H1 (cell line): ENCODE data around the gene PHKA2. TPM values are rescaled to one million over a fixed set of nuclear protein-coding genes. Genes with fewer than 3 reads are reported as not detected.

Experiments used
- CTCF ChIA-PET: fragments of 300-600 bp; sonication (Branson Sonifier 250); formaldehyde crosslinking; loops from one replicate; lab custom pipeline; 2021; ENCODE audit not compliant: partially characterized antibody; lab: Charles Lee
- POLR2A ChIA-PET: fragments of 300-600 bp; sonication (Branson Sonifier 250); formaldehyde crosslinking; loops from one replicate; lab custom pipeline; 2021; ENCODE audit warnings: inconsistent platforms; ENCODE audit not compliant: partially characterized antibody; lab: Charles Lee
- DNase-seq, 2 experiments: peaks; one replicate each; pipeline versions ENCODE4 v3.0.0 to v3.0.0-alpha.2; 2010 to 2022; ENCODE audit warnings: low spot score in 2 of 2, low read depth in 1 of 2, mixed read lengths in 1 of 2
- FAIRE-seq: peaks from 2 replicates; lab custom pipeline; 2011; peaks lifted over from hg19 to GRCh38; lab: Jason Lieb, UNC
- H2AFZ ChIP-seq: 2 replicates; pipeline ENCODE4 v1.8.1; 2012; ENCODE audit warnings: low read length, inconsistent platforms
- H2AK5ac ChIP-seq: 2 replicates; pipeline ENCODE4 v1.6.1; 2013; ENCODE audit warnings: low read depth, low read length
- H2BK120ac ChIP-seq: replicated peaks from 2 replicates; pipeline ENCODE3; 2013; ENCODE audit warnings: low read depth, low read length, inconsistent platforms
- H2BK12ac ChIP-seq: 2 replicates; pipeline ENCODE4 v1.6.1; 2013; ENCODE audit warnings: low read depth, low read length
- H2BK15ac ChIP-seq: 2 replicates; pipeline ENCODE4 v1.6.1; 2013; ENCODE audit warnings: low read length
- H2BK20ac ChIP-seq: 2 replicates; pipeline ENCODE4 v1.6.1; 2013; ENCODE audit warnings: low read length
- H2BK5ac ChIP-seq: 2 replicates; pipeline ENCODE4 v1.6.1; 2013; ENCODE audit warnings: low read depth, low read length
- H3K14ac ChIP-seq: 2 replicates; pipeline ENCODE4 v1.6.1; 2013; ENCODE audit warnings: inconsistent platforms; ENCODE audit not compliant: insufficient read length
- H3K18ac ChIP-seq: 2 replicates; pipeline ENCODE4 v1.6.1; 2013; ENCODE audit warnings: low read length; ENCODE audit errors: extremely low read depth
- H3K23ac ChIP-seq: 2 replicates; pipeline ENCODE4 v1.6.1; 2013; ENCODE audit warnings: inconsistent platforms; ENCODE audit not compliant: insufficient read length
- H3K23me2 ChIP-seq: 2 replicates; pipeline ENCODE4 v1.6.1; 2013; ENCODE audit warnings: low read depth, low read length
- H3K27ac ChIP-seq: 2 replicates; pipeline ENCODE4 v1.6.1; 2011; ENCODE audit warnings: low read depth, low read length, inconsistent platforms
- H3K27me3 ChIP-seq, 4 experiments: replicated peaks in 1 of 4; 1 replicate in 1 of 4; 2 replicates in 3 of 4; pipeline versions ENCODE4 v1.6.1 to v1.8.1; 2011 to 2013; ENCODE audit warnings: low read length in 3 of 4, mild to moderate bottlenecking in 3 of 4, inconsistent platforms in 2 of 4, mixed read lengths in 2 of 4, moderate library complexity in 1 of 4; ENCODE audit not compliant: control insufficient read depth in 3 of 4, insufficient read depth in 3 of 4; ENCODE audit errors: extremely low read depth in 1 of 4
- H3K36me3 ChIP-seq, 4 experiments: 2 replicates each; pipeline versions ENCODE4 v1.6.1 to v1.8.1; 2011 to 2013; ENCODE audit warnings: mild to moderate bottlenecking in 4 of 4, low read length in 3 of 4, moderate library complexity in 2 of 4, control low read depth in 1 of 4, inconsistent platforms in 1 of 4; ENCODE audit not compliant: insufficient read depth in 4 of 4, control insufficient read depth in 2 of 4
- H3K4ac ChIP-seq: replicated peaks from 2 replicates; pipeline ENCODE3; 2013; ENCODE audit warnings: low read length, low read depth, mixed read lengths, inconsistent platforms; ENCODE audit not compliant: insufficient read length
- H3K4me1 ChIP-seq, 4 experiments: replicated peaks in 1 of 4; 1 replicate in 1 of 4; 2 replicates in 3 of 4; pipeline versions ENCODE4 v1.6.1 to v1.8.1; 2011 to 2013; ENCODE audit warnings: low read length in 3 of 4, inconsistent platforms in 2 of 4, mixed read lengths in 1 of 4; ENCODE audit not compliant: insufficient read depth in 4 of 4, control insufficient read depth in 3 of 4
- H3K4me2 ChIP-seq, 2 experiments: 2 replicates each; pipeline versions ENCODE4 v1.6.1 to v1.8.1; 2011 to 2013; ENCODE audit warnings: low read depth in 2 of 2, low read length in 2 of 2, control low read depth in 1 of 2, inconsistent platforms in 1 of 2, mild to moderate bottlenecking in 1 of 2; ENCODE audit not compliant: insufficient read depth in 1 of 2
- H3K4me3 ChIP-seq, 4 experiments: fragments of 200-600, 300-600 bp in 1 of 4; sonication (generic), shearing (Covaris generic), sonication (Bioruptor Twin) in 1 of 4; 2 replicates each; pipeline versions ENCODE4 v1.5.1 to v1.8.1; 2011 to 2016; ENCODE audit warnings: low read length in 4 of 4, low read depth in 3 of 4, control low read depth in 2 of 4, inconsistent platforms in 2 of 4, mild to moderate bottlenecking in 2 of 4, mixed read lengths in 1 of 4, moderate library complexity in 1 of 4; ENCODE audit not compliant: insufficient read depth in 2 of 4; ENCODE audit errors: extremely low read depth in 1 of 4
- H3K56ac ChIP-seq: replicated peaks from 2 replicates; pipeline ENCODE3; 2013; ENCODE audit warnings: low read depth, mild to moderate bottlenecking, mixed read lengths, low read length, inconsistent platforms; ENCODE audit not compliant: insufficient read length
- H3K79me1 ChIP-seq: 2 replicates; pipeline ENCODE4 v1.6.1; 2013; ENCODE audit warnings: low read depth, low read length, control low read depth
- H3K79me2 ChIP-seq, 2 experiments: 2 replicates each; pipeline versions ENCODE4 v1.6.1 to v1.8.1; 2012 to 2013; ENCODE audit warnings: low read length in 2 of 2, mild to moderate bottlenecking in 2 of 2, inconsistent platforms in 1 of 2; ENCODE audit not compliant: insufficient read depth in 2 of 2, control insufficient read depth in 1 of 2
- H3K9ac ChIP-seq, 4 experiments: replicated peaks in 1 of 4; 1 replicate in 1 of 4; 2 replicates in 3 of 4; pipeline versions ENCODE4 v1.6.1 to v1.8.1; 2011 to 2013; ENCODE audit warnings: low read depth in 3 of 4, low read length in 3 of 4, control low read depth in 2 of 4, mild to moderate bottlenecking in 2 of 4, moderate library complexity in 2 of 4, inconsistent platforms in 1 of 4; ENCODE audit errors: extremely low read depth in 1 of 4
- H3K9me3 ChIP-seq, 2 experiments: 2 replicates each; pipeline versions ENCODE4 v1.6.1 to v1.8.1; 2012 to 2013; ENCODE audit warnings: mild to moderate bottlenecking in 2 of 2, moderate library complexity in 2 of 2, control low read depth in 1 of 2, inconsistent platforms in 1 of 2, low read depth in 1 of 2, low read length in 1 of 2, mixed read lengths in 1 of 2; ENCODE audit not compliant: insufficient read depth in 2 of 2
- H4K20me1 ChIP-seq, 2 experiments: replicated peaks in 1 of 2; 2 replicates each; pipeline versions ENCODE3 to v1.8.1; 2011 to 2013; ENCODE audit warnings: inconsistent platforms in 2 of 2, low read length in 2 of 2, mild to moderate bottlenecking in 1 of 2; ENCODE audit not compliant: insufficient read depth in 2 of 2, control insufficient read depth in 1 of 2
- H4K5ac ChIP-seq: 2 replicates; pipeline ENCODE4 v1.6.1; 2013; ENCODE audit warnings: low read length, low read depth, mixed read lengths, inconsistent platforms; ENCODE audit not compliant: insufficient read length
- H4K8ac ChIP-seq: 2 replicates; pipeline ENCODE4 v1.8.0; 2013; ENCODE audit warnings: mild to moderate bottlenecking, moderate library complexity, low read length, inconsistent platforms; ENCODE audit not compliant: insufficient read depth; ENCODE audit errors: extremely low read depth
- H4K91ac ChIP-seq: replicated peaks from 2 replicates; pipeline ENCODE3; 2013; ENCODE audit warnings: low read length, mixed read lengths, inconsistent platforms; ENCODE audit not compliant: insufficient read length
- ATF2 ChIP-seq: IDR thresholded peaks from 2 replicates; pipeline ENCODE4 v1.6.1; 2012; ENCODE audit warnings: low read length, inconsistent platforms
- BACH1 ChIP-seq: IDR thresholded peaks from 2 replicates; pipeline ENCODE4 v1.6.1; 2012; ENCODE audit warnings: low read length, improper control_type of control experiment
- CEBPB ChIP-seq: IDR thresholded peaks from 2 replicates; pipeline ENCODE4 v1.6.1; 2012; ENCODE audit warnings: low read depth, low read length
- CREB1 ChIP-seq: IDR thresholded peaks from 2 replicates; pipeline ENCODE4 v1.6.1; 2012; ENCODE audit warnings: inconsistent platforms
- CTBP2 ChIP-seq: IDR thresholded peaks from 2 replicates; pipeline ENCODE4 v1.7.0; 2011; ENCODE audit warnings: borderline replicate concordance, mild to moderate bottlenecking, moderate library complexity, mixed read lengths, low read length; ENCODE audit not compliant: insufficient read depth, insufficient read length
- EZH2 ChIP-seq: fragments of 200-600 bp; sonication (generic); IDR thresholded peaks from 2 replicates; pipeline ENCODE4 v1.7.1; 2012; ENCODE audit warnings: low read depth, mild to moderate bottlenecking, moderate library complexity, low read length, inconsistent platforms; ENCODE audit not compliant: severe bottlenecking
- GTF2F1 ChIP-seq: IDR thresholded peaks from 2 replicates; pipeline ENCODE4 v1.6.1; 2012; ENCODE audit warnings: low read depth, low read length, improper control_type of control experiment, borderline replicate concordance
- TAF7 ChIP-seq: optimal IDR thresholded peaks from 2 replicates; pipeline ENCODE3; 2011; ENCODE audit warnings: low read depth, mild to moderate bottlenecking, inconsistent platforms, low read length, moderate library complexity, borderline replicate concordance
- WGBS, 2 experiments: shearing (Covaris generic) in 1 of 2; methylation state at CpG; one replicate each; pipeline versions ENCODE4 v1.1.6 to v1.1.7; 2013 to 2015; ENCODE audit warnings: low lambda C conversion rate in 2 of 2, mixed read lengths in 2 of 2, inconsistent platforms in 1 of 2, low coverage in 1 of 2, missing lambda C conversion rate in 1 of 2; ENCODE audit not compliant: insufficient replicate concordance in 2 of 2, insufficient coverage in 1 of 2, insufficient read length in 1 of 2; ENCODE audit errors: extremely low coverage in 1 of 2, missing lambda C conversion rate in 1 of 2; 5-methylcytosine and 5-hydroxymethylcytosine counted together
- polyA plus RNA-seq, 7 experiments: library from polyadenylated mRNA; depleted of rRNA in 3 of 7; stranded (reverse) in 5 of 7; unstranded in 2 of 7; fragments of >200 nt in 5 of 7; fragments of 200-250 nt in 2 of 7; gene quantifications; 1 replicate in 5 of 7; 2 replicates in 1 of 7; 4 replicates in 1 of 7; pipeline versions ENCODE4 v1.2.1 to v1.2.3, GENCODE V29; 2011 to 2013; ENCODE audit warnings: missing spikeins in 2 of 7, mixed read lengths in 2 of 7
- total RNA-seq: library from RNA; stranded (reverse); fragmentation: NEBNext Ultra II Directional; extraction: Animal tissue kit (Norgen Biotek cat#: 25700); gene quantifications from 2 replicates; pipeline ENCODE4 v1.2.1, GENCODE V29; 2021

PHKA2 gene
- total and polyA plus RNA-seq, 2 of the 8 experiments (the other 6 are each of a cell fraction or from before 2014, with no cell fraction given), result 28.1 to 35.8 TPM

DNA sequence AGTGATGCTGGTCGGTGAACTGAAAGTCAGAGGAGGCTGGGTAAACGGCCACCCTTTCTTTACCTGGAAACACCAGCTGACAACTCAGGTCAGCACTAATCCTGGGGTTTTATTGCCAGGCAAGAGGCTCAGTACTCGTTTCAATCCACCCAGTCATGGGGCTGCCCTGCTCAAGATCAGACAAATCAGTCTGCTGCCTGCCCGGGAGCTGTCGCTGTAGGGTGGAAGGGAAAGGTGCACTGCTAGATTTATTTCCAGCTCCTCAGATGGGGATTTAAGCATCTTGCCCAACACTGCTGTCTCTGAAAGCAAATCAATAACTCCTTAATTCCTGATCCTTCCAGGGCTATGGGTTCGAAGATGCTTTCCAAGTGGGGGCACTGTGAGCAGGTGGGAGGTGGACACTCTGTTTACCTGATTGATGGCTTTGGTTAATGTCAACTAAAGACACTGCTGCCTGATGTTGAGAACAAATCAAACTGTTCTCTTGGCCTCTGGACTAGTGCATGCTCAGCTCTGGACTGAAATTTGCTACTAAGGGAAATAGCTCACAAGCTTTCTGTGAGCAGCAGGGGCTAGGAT is 59.3 kb downstream of the PHKA2 start:
- H3K4me1 ChIP-seq, result no peaks in the 10 kb centered on the region
- H3K56ac ChIP-seq, result no peak overlapping the region
- H3K79me1 ChIP-seq, result no peaks in the 10 kb centered on the region
- H3K14ac ChIP-seq, result no peak overlapping the region
- peaks cover 2 to 16% (median 13%) of the 10 kb centered on the region in 4 experiments for H3K36me3 ChIP-seq
- no peak overlapping the region for H2AK5ac ChIP-seq
- H4K91ac ChIP-seq, result no peak overlapping the region
- no peak overlapping the region for H2BK15ac ChIP-seq
- no peak overlapping the region for H4K8ac ChIP-seq
- 100% methylated on average over 1 of the region's 6 CpGs; no CpG with 5 or more reads in 1 of the 2 experiments for WGBS, 2 experiments
- no peak for DNase-seq
- no peak overlapping the region for H3K9ac ChIP-seq
- no peak overlapping the region for H3K4me2 ChIP-seq
- H4K20me1 ChIP-seq, result no peaks in the 10 kb centered on the region
- H3K79me2 ChIP-seq, result no peaks in the 10 kb centered on the region
- no peaks in the 10 kb centered on the region for H3K23me2 ChIP-seq
- POLR2A ChIA-PET, result no interaction called here
- H2BK5ac ChIP-seq, result no peak overlapping the region
- H3K18ac ChIP-seq, result no peak overlapping the region
- no peak overlapping the region for H2BK120ac ChIP-seq
- H3K9me3 ChIP-seq, result no peaks in the 10 kb centered on the region
- no peaks in the 10 kb centered on the region for H3K27me3 ChIP-seq
- no peak overlapping the region for H3K4me3 ChIP-seq
- no peak overlapping the region for H4K5ac ChIP-seq
- H2BK20ac ChIP-seq, result no peak overlapping the region
- H2AFZ ChIP-seq, result no peak overlapping the region
- H3K4ac ChIP-seq, result no peak overlapping the region
- TF ChIP-seq GTF2F1 (no peak), CEBPB (no peak), EZH2 (no peak), CREB1 (no peak), ATF2 (no peak), CTBP2 (no peak), TAF7 (no peak), BACH1 (no peak)
- no peak overlapping the region for H3K23ac ChIP-seq
- CTCF ChIA-PET, result interaction anchor here (1.1 to 1.7 kb wide), 3 partner anchors 92 to 411 kb away, joined by 3 to 4 read pairs (median 4); no protein-coding TSS in a partner anchor
- H3K27ac ChIP-seq, result no peak overlapping the region
- no peak for FAIRE-seq
- H2BK12ac ChIP-seq, result no peak overlapping the region
